D721Med (cell line): ENCODE results near the gene LGALS3.

ENCODE experiments used
- DNase-seq: peaks from one replicate; pipeline ENCODE4 v3.0.0; 2011; ENCODE audit warnings: low spot score; ENCODE audit not compliant: insufficient read length
- FAIRE-seq: peaks from 2 replicates; lab custom pipeline; 2011; peaks lifted over from hg19 to GRCh38; lab: Jason Lieb, UNC
- CTCF ChIP-seq: IDR thresholded peaks from 2 replicates; pipeline ENCODE4 v1.5.1; 2012; ENCODE audit warnings: mild to moderate bottlenecking, control low read depth; ENCODE audit not compliant: insufficient read depth; ENCODE audit errors: missing control alignments

Gene LGALS3

DNA sequence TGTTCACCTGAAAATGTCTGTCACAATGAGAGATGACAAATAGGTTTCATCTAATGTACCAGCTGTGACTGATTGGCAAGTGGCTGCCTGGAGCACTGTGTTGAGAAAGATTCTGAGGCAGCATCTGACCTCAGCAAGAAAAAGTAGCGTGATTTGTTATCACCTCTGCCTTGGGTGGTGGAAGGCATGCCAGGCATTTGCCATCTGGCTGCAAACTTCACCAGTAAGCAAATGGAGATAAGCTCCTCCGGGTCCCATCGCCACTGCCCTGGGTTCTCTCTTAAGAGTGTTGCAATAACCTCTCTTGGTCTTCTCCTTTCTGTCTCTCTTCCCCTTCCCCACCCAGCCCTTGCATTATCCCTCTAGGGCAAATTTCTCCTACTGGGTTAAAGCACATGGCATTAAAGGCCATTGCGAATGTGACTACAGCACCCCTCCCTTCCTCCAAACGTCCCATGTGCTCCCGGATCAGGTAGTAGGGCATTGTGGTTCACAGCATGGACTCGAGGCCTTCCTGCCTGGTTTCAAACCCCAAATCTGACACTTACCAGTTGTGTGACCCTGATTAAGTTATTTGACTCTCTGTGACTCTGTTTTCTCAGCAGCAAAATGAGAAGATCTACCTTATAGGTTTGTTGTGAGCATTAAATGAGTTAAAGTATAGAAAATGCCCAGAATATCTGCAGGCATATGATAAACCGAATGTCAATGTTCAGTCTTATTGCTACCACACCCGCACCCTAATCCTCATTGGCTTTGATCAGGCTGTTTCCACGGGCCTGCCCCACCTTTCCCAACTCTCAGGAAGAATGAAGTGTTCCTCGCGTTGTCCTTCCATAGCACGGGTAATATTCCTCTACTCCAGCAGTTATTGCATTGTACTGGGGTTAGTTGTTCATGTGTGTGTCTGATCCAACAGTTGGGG lies 8.2 kb upstream of the LGALS3 start:
- DNase-seq (no peak), FAIRE-seq (no peak)
- no peak for TF ChIP-seq CTCF

GRCh38 chr14:55121628-55122439 lies 7.2 kb upstream of the LGALS3 start:
- FAIRE-seq (no peak), DNase-seq (no peak)
- no peak for TF ChIP-seq CTCF

DNA sequence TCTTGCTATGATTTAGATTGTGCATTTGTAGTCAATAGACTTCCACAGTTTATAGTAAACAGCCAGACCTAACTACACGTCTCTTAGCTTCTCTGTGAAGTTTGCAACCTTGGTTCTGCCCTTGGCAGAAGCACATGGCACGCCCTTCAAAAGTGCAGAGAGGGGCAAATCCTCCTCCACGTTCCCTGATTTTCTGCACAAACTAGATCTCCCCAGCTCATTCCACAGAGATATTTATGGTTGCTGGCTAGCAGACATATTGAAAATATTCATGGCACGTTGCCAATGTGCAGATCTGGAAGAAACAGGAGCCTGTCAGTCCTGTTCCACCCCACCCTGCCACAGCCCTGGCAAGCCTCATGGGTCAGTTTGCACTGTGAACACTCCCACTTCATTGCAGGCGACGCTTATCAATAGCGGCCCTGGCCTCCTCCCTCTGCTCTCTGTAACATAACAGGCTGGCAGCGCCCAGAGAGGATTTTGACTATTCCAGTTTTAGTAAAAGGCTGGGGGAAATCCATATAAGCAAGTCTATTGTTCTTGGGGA lies 6.5 kb upstream of the LGALS3 start:
- DNase-seq (no peak), FAIRE-seq (no peak)
- TF ChIP-seq CTCF, result no peak

- FAIRE-seq, result no peak
- no peak for TF ChIP-seq CTCF
- DNase-seq, result no peak
Observed at GRCh38 chr14:55123101-55123500, 6.0 kb upstream of the LGALS3 start.

DNA sequence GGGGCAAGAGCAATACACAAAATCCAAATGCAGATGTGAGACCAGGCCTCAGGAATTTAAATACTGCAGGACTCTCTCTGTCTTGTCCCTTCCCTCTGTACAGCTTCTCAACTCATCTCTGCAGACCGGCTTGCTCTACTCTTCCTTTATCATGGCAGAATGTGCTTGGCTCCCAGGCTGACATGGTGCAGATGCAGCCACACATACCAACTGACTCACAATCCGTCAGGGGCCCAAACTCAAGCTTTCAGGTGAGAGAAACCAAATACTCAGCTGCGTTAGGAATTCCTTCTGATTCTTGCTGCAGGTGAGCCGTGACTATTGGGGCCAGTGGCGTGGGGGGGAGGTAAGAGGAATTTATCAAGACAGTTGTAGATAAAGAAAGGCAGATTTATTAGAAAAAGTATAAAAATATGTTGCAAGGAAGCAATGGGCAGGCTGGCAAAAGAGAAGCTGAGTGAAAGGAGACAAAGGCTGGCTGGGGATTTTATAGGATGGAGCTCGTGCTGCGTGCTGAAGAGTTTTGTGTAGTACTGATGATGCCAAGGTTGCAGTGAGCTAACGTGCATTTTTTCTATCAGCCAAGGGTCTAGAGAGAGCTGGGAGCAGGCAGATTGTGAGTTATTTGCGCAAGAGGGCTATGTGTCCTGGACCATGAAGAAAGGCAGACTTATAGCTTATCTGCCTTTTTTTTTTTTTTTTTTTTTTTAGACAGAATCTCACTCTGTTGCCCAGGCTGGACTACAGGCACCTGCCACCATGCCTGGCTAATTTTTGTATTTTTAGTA lies 5.0 kb upstream of the LGALS3 start:
- FAIRE-seq (no peak), DNase-seq (no peak)

More for the DNA sequence above, 5.0 kb upstream of the LGALS3 start:
- TF ChIP-seq CTCF, result no peak
